IMR-90 (cell line): ENCODE measurements around the gene BLMH. TPM values are rescaled to one million over a fixed set of nuclear protein-coding genes. Genes with fewer than 3 reads are reported as not detected.

ENCODE experiments used
- ATAC-seq: fragments of 200-7000 bp; cut with Tn5 transposase; 2 replicates; pipeline ENCODE4 v1.9.1; 2020; ENCODE audit warnings: low read depth, mild to moderate bottlenecking, moderate library complexity
- BruUV-seq: library from RNA; stranded (reverse); fragments of 400-500 nt; replicated peaks from 2 replicates; lab custom pipeline; 2021; lab: Mats Ljungman, UMichigan
- CTCF ChIA-PET: fragments of 300-600 bp; formaldehyde crosslinking; extraction: SDS; loops from one replicate; lab custom pipeline; 2021; ENCODE audit warnings: antibody characterized with exemption; lab: Yijun Ruan, JAX
- POLR2A ChIA-PET: fragments of 300-600 bp; sonication (Branson Sonifier 250); formaldehyde crosslinking; loops from one replicate; lab custom pipeline; 2022; ENCODE audit warnings: antibody characterized with exemption; ENCODE audit not compliant: unreplicated experiment; lab: Charles Lee
- DNase-seq: peaks from one replicate; pipeline ENCODE4 v3.0.0; 2013
- H2AFZ ChIP-seq: replicated peaks from 2 replicates; pipeline ENCODE3; 2013; ENCODE audit warnings: low read length, mild to moderate bottlenecking; ENCODE audit not compliant: poor library complexity
- H2AK5ac ChIP-seq: 2 replicates; pipeline ENCODE4 v1.6.1; 2013; ENCODE audit warnings: low read depth, low read length, inconsistent platforms
- H2AK9ac ChIP-seq: replicated peaks from 2 replicates; pipeline ENCODE3; 2013; ENCODE audit warnings: mild to moderate bottlenecking, low read depth, low read length, moderate library complexity; ENCODE audit not compliant: poor library complexity
- H2BK120ac ChIP-seq: 2 replicates; pipeline ENCODE4 v1.6.1; 2013; ENCODE audit warnings: low read depth, low read length, inconsistent platforms
- H2BK15ac ChIP-seq: 3 replicates; pipeline ENCODE4 v1.6.1; 2013; ENCODE audit warnings: low read depth, low read length, inconsistent platforms
- H2BK20ac ChIP-seq: 2 replicates; pipeline ENCODE4 v1.6.1; 2013; ENCODE audit warnings: low read depth, mild to moderate bottlenecking, inconsistent platforms, low read length, moderate library complexity
- H2BK5ac ChIP-seq: 2 replicates; pipeline ENCODE4 v1.6.1; 2013; ENCODE audit warnings: mild to moderate bottlenecking, low read depth, low read length, inconsistent platforms; ENCODE audit not compliant: poor library complexity, severe bottlenecking
- H3K14ac ChIP-seq: replicated peaks from 2 replicates; pipeline ENCODE4 v1.6.1; 2013; ENCODE audit warnings: low read depth, low read length, inconsistent platforms
- H3K18ac ChIP-seq: 2 replicates; pipeline ENCODE4 v1.6.1; 2013; ENCODE audit warnings: low read depth, low read length, control low read depth
- H3K23ac ChIP-seq: 2 replicates; pipeline ENCODE4 v1.6.1; 2013; ENCODE audit warnings: low read depth, low read length, inconsistent platforms
- H3K27ac ChIP-seq: 2 replicates; pipeline ENCODE4 v1.5.1; 2013; ENCODE audit warnings: mild to moderate bottlenecking, control low read depth, low read length; ENCODE audit not compliant: insufficient read depth
- H3K27me3 ChIP-seq: 2 replicates; pipeline ENCODE4 v1.6.1; 2013; ENCODE audit warnings: low read length; ENCODE audit not compliant: control insufficient read depth, insufficient read depth
- H3K36me3 ChIP-seq: 2 replicates; pipeline ENCODE4 v1.6.1; 2013; ENCODE audit warnings: low read length, mixed read lengths; ENCODE audit not compliant: control insufficient read depth, insufficient read depth
- H3K4ac ChIP-seq: 2 replicates; pipeline ENCODE4 v1.6.1; 2013; ENCODE audit warnings: low read depth, low read length, inconsistent platforms
- H3K4me1 ChIP-seq: 2 replicates; pipeline ENCODE4 v1.6.1; 2013; ENCODE audit warnings: low read length, mixed read lengths; ENCODE audit not compliant: control insufficient read depth, insufficient read depth
- H3K4me2 ChIP-seq: 2 replicates; pipeline ENCODE4 v1.6.1; 2013; ENCODE audit warnings: low read depth, mild to moderate bottlenecking, control low read depth, low read length, moderate library complexity
- H3K4me3 ChIP-seq: 2 replicates; pipeline ENCODE4 v1.5.1; 2013; ENCODE audit warnings: low read depth, mild to moderate bottlenecking, control low read depth, low read length, moderate library complexity; ENCODE audit not compliant: insufficient read depth
- H3K56ac ChIP-seq: 2 replicates; pipeline ENCODE4 v1.6.1; 2013; ENCODE audit warnings: low read length, inconsistent platforms; ENCODE audit not compliant: insufficient read depth; ENCODE audit errors: extremely low read depth
- H3K79me1 ChIP-seq, 2 experiments: 2 replicates each; pipeline ENCODE4 v1.6.1; 2013; ENCODE audit warnings: low read length in 2 of 2, inconsistent platforms in 1 of 2, low read depth in 1 of 2
- H3K9ac ChIP-seq: 2 replicates; pipeline ENCODE4 v1.6.1; 2013; ENCODE audit warnings: low read depth, low read length, control low read depth
- H3K9me1 ChIP-seq: 2 replicates; pipeline ENCODE4 v1.6.1; 2013; ENCODE audit warnings: low read length, inconsistent platforms; ENCODE audit not compliant: insufficient read depth
- H3K9me3 ChIP-seq: 2 replicates; pipeline ENCODE4 v1.6.1; 2013; ENCODE audit warnings: low read length; ENCODE audit not compliant: control insufficient read depth, insufficient read depth
- H4K20me1 ChIP-seq: 2 replicates; pipeline ENCODE4 v1.6.1; 2013; ENCODE audit warnings: low read length, inconsistent platforms; ENCODE audit not compliant: insufficient read depth
- H4K5ac ChIP-seq: 2 replicates; pipeline ENCODE4 v1.6.1; 2013; ENCODE audit warnings: mild to moderate bottlenecking, low read depth, low read length, control low read depth
- H4K8ac ChIP-seq, 2 experiments: 2 replicates each; pipeline ENCODE4 v1.6.1; 2013; ENCODE audit warnings: low read depth in 2 of 2, low read length in 2 of 2, control low read depth in 1 of 2, inconsistent platforms in 1 of 2
- H4K91ac ChIP-seq: 2 replicates; pipeline ENCODE4 v1.6.1; 2013; ENCODE audit warnings: low read depth, low read length, inconsistent platforms; ENCODE audit not compliant: insufficient read depth
- BHLHE40 ChIP-seq: fragments of 150-350 bp; IDR thresholded peaks from 2 replicates; pipeline ENCODE4 v1.6.1; 2016; ENCODE audit warnings: mild to moderate bottlenecking, low read depth, low read length
- FOS ChIP-seq: fragments of 150-350 bp; IDR thresholded peaks from 2 replicates; pipeline ENCODE4 v1.6.1; 2016; ENCODE audit warnings: low read depth, low read length
- MAFK ChIP-seq: IDR thresholded peaks from 2 replicates; pipeline ENCODE4 v1.6.1; 2012; ENCODE audit warnings: low read depth, low read length, improper control_type of control experiment
- MXI1 ChIP-seq: IDR thresholded peaks from 2 replicates; pipeline ENCODE4 v1.6.1; 2012; ENCODE audit warnings: low read depth, mild to moderate bottlenecking, low read length, moderate library complexity, borderline replicate concordance
- NFE2L2 ChIP-seq: fragments of 150-350 bp; IDR thresholded peaks from 2 replicates; pipeline ENCODE4 v1.6.1; 2016; ENCODE audit warnings: low read depth, mild to moderate bottlenecking, low read length
- POLR2A ChIP-seq: IDR thresholded peaks from 2 replicates; pipeline ENCODE4 v1.6.1; 2012; ENCODE audit warnings: mild to moderate bottlenecking, low read depth, low read length
- RFX5 ChIP-seq: IDR thresholded peaks from 2 replicates; pipeline ENCODE4 v1.8.0; 2012; ENCODE audit warnings: low read depth, mild to moderate bottlenecking, low read length, moderate library complexity
- WGBS, 2 experiments: methylation state at CpG; one replicate each; pipeline versions ENCODE4 v1.1.5 to v1.1.7; 2013; ENCODE audit warnings: missing lambda C conversion rate in 2 of 2; ENCODE audit not compliant: insufficient read length in 1 of 2; ENCODE audit errors: extremely low coverage in 2 of 2; 5-methylcytosine and 5-hydroxymethylcytosine counted together
- dilution Hi-C: fragments of 300-500 bp; cut with HindIII; formaldehyde crosslinking; loops from one replicate; pipeline ENCODE4 v1.14.3; 2018; ENCODE audit warnings: low sequenced_read_pairs; ENCODE audit not compliant: unreplicated experiment
- in situ Hi-C: fragments of 300-500 bp; cut with MboI; formaldehyde crosslinking; loops from 3 replicates; pipeline ENCODE4 v1.14.3; 2019; ENCODE audit warnings: low sequenced_read_pairs, inconsistent platforms, mixed read lengths
- intact Hi-C: fragments of 100-400 bp; cut with micrococcal nuclease; formaldehyde crosslinking; loops from 2 replicates; pipeline ENCODE4 v1.10.0; 2022
- polyA plus RNA-seq, 3 experiments: library from polyadenylated mRNA; depleted of rRNA; stranded (reverse); fragments of >200 nt; gene quantifications; 2 replicates each; pipeline ENCODE4 v1.2.3, GENCODE V29; 2012; ENCODE audit warnings: low replicate concordance in 1 of 3
- total RNA-seq: library from RNA; depleted of rRNA; stranded (reverse); fragments of >200 nt; gene quantifications from 2 replicates; pipeline ENCODE4 v1.2.3, GENCODE V29; 2012

BLMH gene
- total and polyA plus RNA-seq, 2 of the 4 experiments (the other 2 are of a cell fraction) = 17.3 to 20.8 TPM

DNA sequence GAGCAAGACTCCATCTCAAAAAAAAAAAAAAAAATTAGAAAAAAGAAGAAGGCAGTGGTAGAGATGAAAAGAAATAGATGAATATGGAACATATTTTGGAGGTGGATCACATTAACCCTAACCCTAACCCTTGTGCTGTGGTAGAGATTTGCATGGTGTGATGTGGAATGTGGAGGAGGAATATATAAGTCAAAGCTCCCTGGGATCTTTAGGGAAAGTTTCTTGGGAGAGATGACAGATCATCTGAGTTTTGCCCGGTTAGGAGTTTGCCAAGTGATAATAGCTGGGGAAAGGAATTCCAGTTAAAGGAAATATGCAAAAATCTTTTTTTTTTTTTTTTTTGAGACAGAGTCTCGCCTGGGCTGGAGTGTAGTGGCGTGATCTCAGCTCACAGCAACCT, 13.0 kb upstream of the BLMH start:
- no peak overlapping the region for H2BK15ac ChIP-seq
- no CpG with 5 or more reads among the region's 3 CpGs for WGBS, 2 experiments
- H3K9ac ChIP-seq = no peak overlapping the region
- H2AK9ac ChIP-seq = no peak overlapping the region
- H4K5ac ChIP-seq = no peak overlapping the region
- no peak overlapping the region for H2BK120ac ChIP-seq
- CTCF ChIA-PET = no interaction called here
- in situ Hi-C loops = loop anchor here (25.0 kb wide), 1 partner anchor 408 kb away; no protein-coding TSS in a partner anchor
- dilution Hi-C loops = no loop called here
- no peak overlapping the region for H3K4ac ChIP-seq
- BruUV-seq = no TSS peak
- H2BK20ac ChIP-seq = no peak overlapping the region
- intact Hi-C loops = no loop called here
- no peak overlapping the region for H3K14ac ChIP-seq
- ATAC-seq = no peak
- no peaks in the 10 kb centered on the region for H3K36me3 ChIP-seq
- no peaks in the 10 kb centered on the region; the same call in 1 of the 2 replicates for H3K4me1 ChIP-seq
- TF ChIP-seq MXI1 (no peak), NFE2L2 (no peak), BHLHE40 (no peak), FOS (no peak), POLR2A (no peak), MAFK (no peak), RFX5 (no peak)
- no peak overlapping the region for H2AK5ac ChIP-seq
- DNase-seq = no peak
- POLR2A ChIA-PET = interaction anchor here (0.6 kb wide), 1 partner anchor 19 kb away, joined by 3 read pairs; no protein-coding TSS in a partner anchor
- H3K79me1 ChIP-seq = no peaks in the 10 kb centered on the region
- no peak overlapping the region for H3K18ac ChIP-seq
- H3K4me2 ChIP-seq = no peak overlapping the region
- no peak overlapping the region for H3K56ac ChIP-seq
- H4K8ac ChIP-seq = no peak overlapping the region
- H4K20me1 ChIP-seq = no peaks in the 10 kb centered on the region
- H3K9me1 ChIP-seq = no peaks in the 10 kb centered on the region
- H3K27ac ChIP-seq = no peak overlapping the region
- H3K4me3 ChIP-seq = no peak overlapping the region
- H2AFZ ChIP-seq = no peak overlapping the region
- H4K91ac ChIP-seq = no peak overlapping the region
- no peaks in the 10 kb centered on the region for H3K27me3 ChIP-seq
- no peak overlapping the region for H2BK5ac ChIP-seq
- H3K9me3 ChIP-seq = peaks cover 2% of the 10 kb centered on the region; the same call in 1 of the 2 replicates
- no peak overlapping the region for H3K23ac ChIP-seq
